ENCODE results near the gene KCNJ13. TPM values are rescaled to one million over a fixed set of nuclear protein-coding genes. Genes with fewer than 3 reads are reported as not detected.

Gene KCNJ13
- total RNA-seq (not detected), polyA plus RNA-seq (10 to 100 TPM in 1 of 2 donors, not detected in 1; 17.2 TPM)
- long read RNA-seq, donor 1 = 0 reads
- long read RNA-seq, donor 2 = 0 reads

DNA sequence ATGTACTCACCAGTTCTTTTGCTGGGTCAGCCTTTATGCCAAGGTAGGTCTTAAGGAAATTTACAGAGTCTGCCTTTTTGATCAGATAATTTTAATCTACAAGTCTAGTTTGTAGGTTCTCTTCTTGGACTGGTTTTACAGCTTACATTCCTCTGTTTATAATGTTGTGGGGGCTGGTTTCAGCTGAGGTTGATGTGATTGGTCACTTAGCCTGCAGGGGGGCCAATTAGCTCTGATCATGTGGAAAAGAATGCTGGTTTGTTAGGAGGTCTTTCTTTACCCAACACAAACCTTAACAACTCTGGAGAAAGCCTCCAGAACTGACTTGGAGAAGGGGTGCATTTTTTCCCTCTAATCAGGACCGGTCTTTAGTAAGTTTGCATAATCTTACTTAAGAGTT, at the start of gene KCNJ13:
KCNJ13 (minus strand) TSS at position 131 of the 400 bp plus-strand sequence. CDS start 5,203 bp downstream, outside the sequence.
- ATAC-seq (ENCODE audit: low FRiP score) (no peak), DNase-seq (no peak)
- Histone ChIP-seq H3K27me3 (ENCODE audit: control insufficient read depth in 1 of 2, insufficient read depth in 2 of 2, low read length in 1 of 2) (no peaks in the 10 kb centered on the region), H3K4me1 (ENCODE audit: control insufficient read depth in 1 of 2, insufficient read depth in 2 of 2, low read length in 2 of 2) (peaks cover 0 to 1% of the 10 kb centered on the region in 2 donors), H3K36me3 (ENCODE audit: control insufficient read depth in 1 of 2, insufficient read depth in 2 of 2, low read length in 1 of 2) (no peaks in the 10 kb centered on the region), H3K9me3 (ENCODE audit: control insufficient read depth, low read length) (no peaks in the 10 kb centered on the region), H3K27ac (ENCODE audit: low read depth in 1 of 2, low read length in 2 of 2) (no peak within 1 kb of the TSS), H3K4me3 (ENCODE audit: low read length in 2 of 2) (no peak within 1 kb of the TSS)
- intact Hi-C loops (cut with DNase I) = no loop called here
- 76% methylated on average over 1 of the region's 1 CpG for WGBS, 2 donors

DNA sequence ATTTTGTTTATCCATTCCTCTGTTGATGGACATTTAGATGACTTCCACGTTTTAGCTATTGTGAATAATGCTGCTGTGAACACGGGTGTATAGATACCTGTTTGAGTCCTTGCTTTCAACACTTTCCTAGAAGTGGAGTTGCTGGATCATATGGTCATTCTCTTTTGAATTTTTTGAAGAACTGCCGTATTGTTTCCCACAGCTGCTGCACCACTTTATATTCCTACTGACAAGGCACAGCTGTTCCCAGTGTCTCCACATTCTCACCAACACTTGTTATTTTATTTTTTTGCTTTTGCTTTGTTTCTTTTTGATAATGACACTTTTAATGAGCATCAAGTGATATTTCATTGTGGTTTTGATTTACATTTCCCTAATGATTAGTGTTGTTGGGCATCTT, 41.4 kb upstream of the KCNJ13 start:
- WGBS, 2 donors = 69 to 70% methylated on average over 3 of the region's 3 CpGs
- Histone ChIP-seq H3K27ac (ENCODE audit: low read depth in 1 of 2, low read length in 2 of 2) (no peak overlapping the region), H3K36me3 (ENCODE audit: control insufficient read depth in 1 of 2, insufficient read depth in 2 of 2, low read length in 1 of 2) (no peaks in the 10 kb centered on the region), H3K9me3 (ENCODE audit: control insufficient read depth, low read length) (no peaks in the 10 kb centered on the region), H3K4me1 (ENCODE audit: control insufficient read depth in 1 of 2, insufficient read depth in 2 of 2, low read length in 2 of 2) (no peaks in the 10 kb centered on the region), H3K4me3 (ENCODE audit: low read length in 2 of 2) (no peak overlapping the region), H3K27me3 (ENCODE audit: control insufficient read depth in 1 of 2, insufficient read depth in 2 of 2, low read length in 1 of 2) (no peaks in the 10 kb centered on the region)
- intact Hi-C loops (cut with DNase I) = no loop called here
- ATAC-seq (ENCODE audit: low FRiP score) = no peak
- no peak for DNase-seq

DNA sequence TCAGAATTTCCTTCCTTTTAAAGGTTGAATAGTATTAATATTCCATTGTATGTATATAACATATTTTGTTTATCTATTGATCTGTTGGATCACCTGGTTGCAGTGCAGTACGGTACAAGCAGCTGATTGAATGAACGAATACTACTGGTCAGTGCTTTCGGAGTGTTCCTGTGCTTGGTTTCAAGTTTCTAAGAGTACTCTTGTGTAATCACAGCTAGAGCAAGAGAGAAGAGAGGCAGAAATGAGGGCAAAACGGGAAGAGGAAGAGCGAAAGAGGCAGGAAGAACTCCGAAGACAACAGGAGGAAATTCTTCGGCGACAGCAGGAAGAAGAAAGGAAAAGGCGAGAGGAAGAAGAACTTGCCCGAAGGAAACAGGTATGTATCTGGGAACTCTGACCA, 40.3 kb upstream of the KCNJ13 start:
- Histone ChIP-seq H3K9me3 (ENCODE audit: control insufficient read depth, low read length) (no peaks in the 10 kb centered on the region), H3K27me3 (ENCODE audit: control insufficient read depth in 1 of 2, insufficient read depth in 2 of 2, low read length in 1 of 2) (no peaks in the 10 kb centered on the region), H3K4me1 (ENCODE audit: control insufficient read depth in 1 of 2, insufficient read depth in 2 of 2, low read length in 2 of 2) (no peaks in the 10 kb centered on the region), H3K4me3 (ENCODE audit: low read length in 2 of 2) (no peak overlapping the region), H3K36me3 (ENCODE audit: control insufficient read depth in 1 of 2, insufficient read depth in 2 of 2, low read length in 1 of 2) (no peaks in the 10 kb centered on the region), H3K27ac (ENCODE audit: low read depth in 1 of 2, low read length in 2 of 2) (no peak overlapping the region)
- intact Hi-C loops (cut with DNase I) = no loop called here
- ATAC-seq (ENCODE audit: low FRiP score) = no peak
- 83 to 91% methylated on average over 10 of the region's 10 CpGs for WGBS, 2 donors
- no peak for DNase-seq

DNA sequence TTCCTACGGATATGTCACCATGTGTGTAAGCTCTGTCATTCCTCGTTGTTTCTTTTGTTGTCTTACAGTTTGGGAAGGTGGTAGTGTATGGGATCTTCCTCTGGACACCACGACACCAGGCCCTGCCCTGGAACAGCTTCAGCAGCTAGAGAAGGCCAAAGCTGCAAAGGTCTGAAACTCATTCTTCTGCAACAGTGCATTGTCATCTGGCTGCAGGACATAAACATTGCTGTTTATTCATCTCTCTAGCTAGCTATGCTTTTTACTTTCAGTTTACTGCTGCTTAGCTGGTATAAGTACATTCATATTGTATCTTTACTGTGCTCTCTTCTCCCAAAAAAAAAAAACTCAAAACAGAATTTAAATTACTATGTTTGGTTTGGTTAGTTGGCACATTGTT, 39.2 kb upstream of the KCNJ13 start:
- intact Hi-C loops (cut with DNase I) = no loop called here
- Histone ChIP-seq H3K4me3 (ENCODE audit: low read length in 2 of 2) (no peak overlapping the region), H3K36me3 (ENCODE audit: control insufficient read depth in 1 of 2, insufficient read depth in 2 of 2, low read length in 1 of 2) (peaks cover 0 to 2% of the 10 kb centered on the region in 2 donors), H3K27ac (ENCODE audit: low read depth in 1 of 2, low read length in 2 of 2) (no peak overlapping the region), H3K27me3 (ENCODE audit: control insufficient read depth in 1 of 2, insufficient read depth in 2 of 2, low read length in 1 of 2) (no peaks in the 10 kb centered on the region), H3K4me1 (ENCODE audit: control insufficient read depth in 1 of 2, insufficient read depth in 2 of 2, low read length in 2 of 2) (no peaks in the 10 kb centered on the region), H3K9me3 (ENCODE audit: control insufficient read depth, low read length) (no peaks in the 10 kb centered on the region)
- no peak for DNase-seq
- 83 to 84% methylated on average over 3 of the region's 3 CpGs for WGBS, 2 donors
- ATAC-seq (ENCODE audit: low FRiP score) = no peak

DNA sequence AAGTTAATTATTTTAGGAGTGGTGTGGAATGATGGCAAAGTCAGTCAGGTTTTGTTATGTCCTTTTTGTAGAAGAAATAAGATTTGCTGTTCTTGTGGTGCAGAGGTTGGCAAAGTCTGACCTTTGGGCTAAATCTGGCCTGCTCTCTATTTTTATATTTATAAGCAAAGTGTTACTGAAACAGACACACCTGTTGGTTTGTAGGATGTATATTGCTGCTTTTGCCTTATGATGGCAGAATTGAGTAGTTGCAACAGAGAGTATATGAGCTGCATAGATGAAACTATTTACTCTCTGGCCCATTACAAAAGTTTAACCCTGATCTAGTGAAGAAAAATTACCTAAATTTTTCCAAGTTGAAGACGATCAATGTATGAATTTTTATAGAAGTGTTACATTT, 34.1 kb upstream of the KCNJ13 start:
- no peaks in the 10 kb centered on the region for H3K9me3 ChIP-seq (ENCODE audit: control insufficient read depth, low read length)
- intact Hi-C loops (cut with DNase I) = no loop called here
- DNase-seq (no peak), ATAC-seq (ENCODE audit: low FRiP score) (no peak)
- 90% methylated on average over 1 of the region's 1 CpG for WGBS, 2 donors
- H3K4me1 ChIP-seq (ENCODE audit: control insufficient read depth in 1 of 2, insufficient read depth in 2 of 2, low read length in 2 of 2) = no peaks in the 10 kb centered on the region
- no peak overlapping the region for H3K4me3 ChIP-seq (ENCODE audit: low read length in 2 of 2)
- H3K27me3 ChIP-seq (ENCODE audit: control insufficient read depth in 1 of 2, insufficient read depth in 2 of 2, low read length in 1 of 2) = no peaks in the 10 kb centered on the region
- peaks cover 5 to 6% of the 10 kb centered on the region in 2 donors for H3K36me3 ChIP-seq (ENCODE audit: control insufficient read depth in 1 of 2, insufficient read depth in 2 of 2, low read length in 1 of 2)
- H3K27ac ChIP-seq (ENCODE audit: low read depth in 1 of 2, low read length in 2 of 2) = no peak overlapping the region

DNA sequence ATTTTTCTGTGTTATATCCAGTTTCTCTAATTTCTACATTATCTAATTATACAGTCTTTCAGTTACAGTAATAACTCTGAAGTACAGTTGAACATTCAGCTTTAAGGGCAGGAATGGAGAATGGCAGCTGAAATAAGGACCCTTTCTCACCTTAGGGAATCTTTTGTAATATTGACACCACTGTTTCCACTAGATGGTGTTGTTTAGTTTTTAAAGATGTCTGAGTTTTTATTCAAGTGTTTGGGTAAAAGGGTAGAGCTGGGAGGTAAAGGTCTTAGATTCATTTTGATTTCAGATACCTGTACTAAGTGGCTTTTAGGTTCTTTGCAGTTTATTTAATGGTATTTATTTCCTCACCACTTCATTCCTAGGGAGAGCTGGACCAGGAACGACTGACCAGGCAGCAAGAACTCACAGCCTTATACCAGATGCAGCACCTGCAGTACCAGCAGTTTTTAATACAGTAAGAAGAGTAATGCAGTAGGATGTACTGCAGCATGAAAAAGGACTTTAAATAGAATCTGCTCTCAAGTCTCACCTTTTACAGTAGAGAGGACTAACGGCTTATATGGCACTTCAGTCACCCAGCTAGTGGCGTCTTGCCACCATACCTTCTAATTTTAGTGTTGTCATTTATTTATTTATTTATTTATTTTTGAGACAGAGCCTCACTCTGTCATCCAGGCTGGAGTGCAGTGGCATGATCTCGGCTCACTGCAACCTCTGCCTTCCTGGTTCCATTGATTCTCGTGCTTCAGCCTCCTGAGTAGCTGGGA, 33.2 kb upstream of the KCNJ13 start:
- intact Hi-C loops (cut with DNase I) = no loop called here
- Histone ChIP-seq H3K27ac (ENCODE audit: low read depth in 1 of 2, low read length in 2 of 2) (no peak overlapping the region), H3K4me1 (ENCODE audit: control insufficient read depth in 1 of 2, insufficient read depth in 2 of 2, low read length in 2 of 2) (no peaks in the 10 kb centered on the region), H3K27me3 (ENCODE audit: control insufficient read depth in 1 of 2, insufficient read depth in 2 of 2, low read length in 1 of 2) (no peaks in the 10 kb centered on the region), H3K36me3 (ENCODE audit: control insufficient read depth in 1 of 2, insufficient read depth in 2 of 2, low read length in 1 of 2) (peaks cover 5 to 6% of the 10 kb centered on the region in 2 donors), H3K4me3 (ENCODE audit: low read length in 2 of 2) (no peak overlapping the region), H3K9me3 (ENCODE audit: control insufficient read depth, low read length) (no peaks in the 10 kb centered on the region)
- DNase-seq (no peak), ATAC-seq (ENCODE audit: low FRiP score) (no peak)
- 74% methylated on average over 5 of the region's 5 CpGs for WGBS, 2 donors

DNA sequence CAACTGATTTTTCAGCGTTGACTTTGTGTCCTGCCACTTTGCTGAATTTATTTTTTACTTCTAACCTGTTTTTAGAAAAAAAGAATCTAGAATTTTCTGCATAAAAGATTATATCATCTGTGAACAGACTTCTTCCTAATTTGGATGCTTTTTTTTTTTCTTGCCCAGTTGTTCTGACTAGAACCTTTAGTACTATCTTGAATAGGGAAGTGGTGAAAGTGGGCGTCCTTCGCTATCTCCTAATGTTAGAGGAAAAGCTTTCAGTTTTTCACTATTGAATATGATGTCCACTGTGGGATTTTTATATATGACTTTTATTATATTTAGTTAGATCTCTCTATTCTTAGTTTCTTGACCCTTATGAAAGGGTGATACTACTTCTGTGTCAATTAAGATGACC, 25.7 kb upstream of the KCNJ13 start:
- H3K9me3 ChIP-seq (ENCODE audit: control insufficient read depth, low read length) = no peaks in the 10 kb centered on the region
- 79 to 98% methylated on average over 3 of the region's 3 CpGs for WGBS, 2 donors
- H3K27ac ChIP-seq (ENCODE audit: low read depth in 1 of 2, low read length in 2 of 2) = no peak overlapping the region
- H3K4me3 ChIP-seq (ENCODE audit: low read length in 2 of 2) = no peak overlapping the region
- H3K4me1 ChIP-seq (ENCODE audit: control insufficient read depth in 1 of 2, insufficient read depth in 2 of 2, low read length in 2 of 2) = no peaks in the 10 kb centered on the region
- DNase-seq = no peak
- no peak for ATAC-seq (ENCODE audit: low FRiP score)
- intact Hi-C loops (cut with DNase I) = no loop called here
- H3K36me3 ChIP-seq (ENCODE audit: control insufficient read depth in 1 of 2, insufficient read depth in 2 of 2, low read length in 1 of 2) = peaks cover 2 to 4% of the 10 kb centered on the region in 2 donors
- no peaks in the 10 kb centered on the region for H3K27me3 ChIP-seq (ENCODE audit: control insufficient read depth in 1 of 2, insufficient read depth in 2 of 2, low read length in 1 of 2)

DNA sequence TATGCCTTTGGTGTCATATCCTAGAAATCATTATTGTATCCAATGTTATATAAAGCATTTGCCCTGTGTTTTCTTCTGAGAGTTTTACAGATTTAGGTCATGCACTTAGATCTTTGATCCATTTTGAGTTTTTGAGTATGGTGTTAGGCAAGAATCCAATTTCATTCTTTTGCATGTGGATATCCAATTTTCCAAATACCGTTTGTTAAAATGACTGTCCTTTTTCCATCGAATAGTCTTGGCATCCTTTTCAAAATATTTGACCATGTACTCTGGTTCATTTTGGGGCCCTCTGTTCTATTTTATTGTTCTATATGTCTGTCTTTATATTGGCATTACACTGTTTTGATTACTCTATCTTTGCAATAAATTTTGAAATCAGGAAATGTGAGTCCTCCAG, 23.8 kb upstream of the KCNJ13 start:
- no peaks in the 10 kb centered on the region for H3K9me3 ChIP-seq (ENCODE audit: control insufficient read depth, low read length)
- WGBS, 2 donors = 2 to 11% methylated on average over 2 of the region's 2 CpGs
- H3K27ac ChIP-seq (ENCODE audit: low read depth in 1 of 2, low read length in 2 of 2) = no peak overlapping the region
- intact Hi-C loops (cut with DNase I) = no loop called here
- H3K27me3 ChIP-seq (ENCODE audit: control insufficient read depth in 1 of 2, insufficient read depth in 2 of 2, low read length in 1 of 2) = no peaks in the 10 kb centered on the region
- H3K4me1 ChIP-seq (ENCODE audit: control insufficient read depth in 1 of 2, insufficient read depth in 2 of 2, low read length in 2 of 2) = no peaks in the 10 kb centered on the region
- H3K4me3 ChIP-seq (ENCODE audit: low read length in 2 of 2) = no peak overlapping the region
- ATAC-seq (ENCODE audit: low FRiP score) (no peak), DNase-seq (no peak)
- peaks cover 4 to 6% of the 10 kb centered on the region in 2 donors for H3K36me3 ChIP-seq (ENCODE audit: control insufficient read depth in 1 of 2, insufficient read depth in 2 of 2, low read length in 1 of 2)

DNA sequence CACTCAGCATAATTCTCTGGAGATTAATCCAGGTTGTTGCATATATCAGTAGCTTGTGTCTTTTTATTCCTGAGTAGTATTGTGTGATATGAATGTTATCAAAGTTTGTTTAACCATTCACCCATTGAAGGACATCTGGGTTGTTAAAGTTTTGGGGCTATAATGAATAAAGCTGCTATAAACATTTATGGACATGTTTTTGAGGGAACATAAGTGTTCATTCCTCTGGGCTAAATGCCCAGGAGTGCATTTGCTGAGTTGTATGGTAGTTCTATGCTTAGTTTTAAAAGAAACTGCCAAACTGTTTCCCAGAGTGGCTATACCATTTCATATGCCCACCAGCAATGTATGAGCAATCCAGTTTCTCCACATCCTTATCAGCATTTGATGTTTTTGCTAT, 21.8 kb upstream of the KCNJ13 start:
- ATAC-seq (ENCODE audit: low FRiP score) = no peak
- no peak overlapping the region for H3K27ac ChIP-seq (ENCODE audit: low read depth in 1 of 2, low read length in 2 of 2)
- H3K36me3 ChIP-seq (ENCODE audit: control insufficient read depth in 1 of 2, insufficient read depth in 2 of 2, low read length in 1 of 2) = peaks cover 5 to 12% of the 10 kb centered on the region in 2 donors
- DNase-seq = no peak
- intact Hi-C loops (cut with DNase I) = no loop called here
- no peak overlapping the region for H3K4me3 ChIP-seq (ENCODE audit: low read length in 2 of 2)
- H3K27me3 ChIP-seq (ENCODE audit: control insufficient read depth in 1 of 2, insufficient read depth in 2 of 2, low read length in 1 of 2) = no peaks in the 10 kb centered on the region
- H3K4me1 ChIP-seq (ENCODE audit: control insufficient read depth in 1 of 2, insufficient read depth in 2 of 2, low read length in 2 of 2) = no peaks in the 10 kb centered on the region
- H3K9me3 ChIP-seq (ENCODE audit: control insufficient read depth, low read length) = no peaks in the 10 kb centered on the region

Measured in aorta (tissue), 5 donors.